B cell (primary cell): Measurements from ENCODE around the gene OR4D6. TPM values are rescaled to one million over a fixed set of nuclear protein-coding genes. Genes with fewer than 3 reads are reported as not detected.

Source experiments
- ATAC-seq: fragments of 200-7000 bp; cut with Tn5 transposase; one replicate; pipeline ENCODE4 v1.10.0; 2021; ENCODE audit warnings: low read depth, mild to moderate bottlenecking, moderate number of reproducible peaks, moderate library complexity
- CTCF ChIA-PET: fragments of 350-600 bp; sonication (Branson Sonifier 250); formaldehyde crosslinking; loops from one replicate; lab custom pipeline; 2021; ENCODE audit warnings: antibody characterized with exemption, inconsistent platforms; lab: Charles Lee
- POLR2A ChIA-PET: fragments of 350-600 bp; sonication (Branson Sonifier 250); formaldehyde crosslinking; loops from one replicate; lab custom pipeline; 2021; ENCODE audit warnings: antibody characterized with exemption; lab: Charles Lee
- DNase-seq: peaks from one replicate; pipeline ENCODE4 v3.0.0; 2013
- H2AFZ ChIP-seq: 2 replicates; pipeline ENCODE4 v1.6.1; 2012; ENCODE audit warnings: mild to moderate bottlenecking, low read depth, low read length; ENCODE audit not compliant: insufficient read depth, poor library complexity, severe bottlenecking
- H3K27ac ChIP-seq, 2 donors: 1 replicate in 1 of 2; 2 replicates in 1 of 2; pipeline ENCODE4 v1.5.1; 2012 to 2013; ENCODE audit warnings: low read length in 2 of 2, mild to moderate bottlenecking in 2 of 2, moderate library complexity in 1 of 2
- H3K27me3 ChIP-seq, 4 experiments: fragments of 200-600 bp in 1 of 4; sonication (generic) in 1 of 4; replicated peaks in 1 of 4; 1 replicate in 2 of 4; 2 replicates in 2 of 4; pipeline versions ENCODE4 v1.6.1 to v1.7.0; 2013 to 2016; ENCODE audit warnings: low read length in 3 of 4, mild to moderate bottlenecking in 2 of 4, mixed read lengths in 1 of 4, moderate library complexity in 1 of 4; ENCODE audit not compliant: insufficient read depth in 4 of 4, control insufficient read depth in 3 of 4; ENCODE audit errors: control extremely low read depth in 1 of 4
- H3K36me3 ChIP-seq, 2 experiments: replicated peaks in 1 of 2; 1 replicate in 1 of 2; 2 replicates in 1 of 2; pipeline versions ENCODE4 v1.6.1 to v1.7.1; 2013; ENCODE audit warnings: low read length in 1 of 2; ENCODE audit not compliant: insufficient read depth in 2 of 2, control insufficient read depth in 1 of 2; ENCODE audit errors: control extremely low read depth in 1 of 2, extremely low read depth in 1 of 2
- H3K4me1 ChIP-seq, 2 donors: fragments of 200-600 bp in 1 of 2; sonication (generic) in 1 of 2; 1 replicate in 1 of 2; 2 replicates in 1 of 2; pipeline versions ENCODE4 v1.5.1 to v1.6.1; 2013 to 2017; ENCODE audit warnings: low read length in 2 of 2; ENCODE audit not compliant: control insufficient read depth in 2 of 2, insufficient read depth in 2 of 2
- H3K4me2 ChIP-seq: replicated peaks from 2 replicates; pipeline ENCODE3; 2012; ENCODE audit warnings: mild to moderate bottlenecking, low read depth, low read length; ENCODE audit not compliant: poor library complexity, severe bottlenecking
- H3K4me3 ChIP-seq, 5 experiments: fragments of 200-600 bp in 1 of 5; sonication (generic) in 1 of 5; 1 replicate in 3 of 5; 2 replicates in 2 of 5; pipeline versions ENCODE4 v1.5.1 to v1.7.0; 2011 to 2016; ENCODE audit warnings: low read length in 4 of 5, mild to moderate bottlenecking in 4 of 5, low read depth in 2 of 5, control low read depth in 1 of 5, moderate library complexity in 1 of 5; ENCODE audit not compliant: insufficient read depth in 1 of 5; ENCODE audit errors: control extremely low read depth in 1 of 5, extremely low read depth in 1 of 5
- H3K79me2 ChIP-seq: fragments of 200-600 bp; sonication (generic); one replicate; pipeline ENCODE4 v1.6.0; 2016; ENCODE audit warnings: low read length; ENCODE audit not compliant: control insufficient read depth, insufficient read depth
- H3K9ac ChIP-seq: fragments of 200-600 bp; sonication (generic); 2 replicates; pipeline ENCODE4 v1.6.1; 2017; ENCODE audit warnings: mild to moderate bottlenecking, low read length, moderate library complexity
- H3K9me3 ChIP-seq, 3 donors: one replicate each; pipeline versions ENCODE4 v1.6.1 to v1.7.1; 2013; ENCODE audit warnings: low read length in 2 of 3; ENCODE audit not compliant: control insufficient read depth in 2 of 3, insufficient read depth in 1 of 3; ENCODE audit errors: control extremely low read depth in 1 of 3
- H4K20me1 ChIP-seq: 2 replicates; pipeline ENCODE4 v1.6.0; 2012; ENCODE audit warnings: mild to moderate bottlenecking, low read length; ENCODE audit not compliant: insufficient read depth, control insufficient read depth, poor library complexity, severe bottlenecking
- H3K27ac Mint-ChIP-seq: one replicate; pipeline ENCODE4 v1.8.0; 2021; ENCODE audit warnings: mixed read lengths
- H3K27me3 Mint-ChIP-seq: one replicate; pipeline ENCODE4 v1.8.0; 2021; ENCODE audit warnings: mixed read lengths
- H3K4me1 Mint-ChIP-seq: one replicate; pipeline ENCODE4 v1.8.0; 2021; ENCODE audit warnings: mixed read lengths
- H3K4me3 Mint-ChIP-seq: one replicate; pipeline ENCODE4 v1.8.0; 2021; ENCODE audit warnings: mixed read lengths
- H3K9me3 Mint-ChIP-seq: one replicate; pipeline ENCODE4 v1.8.0; 2022; ENCODE audit warnings: mixed read lengths; ENCODE audit not compliant: insufficient read depth
- EZH2 ChIP-seq: IDR thresholded peaks from 2 replicates; pipeline ENCODE4 v1.6.1; 2012; ENCODE audit warnings: borderline replicate concordance, low read depth, mild to moderate bottlenecking, moderate library complexity, low read length; ENCODE audit not compliant: insufficient read depth, poor library complexity, severe bottlenecking
- WGBS: methylation state at CpG from one replicate; pipeline ENCODE4 v1.1.5; 2013; ENCODE audit warnings: missing lambda C conversion rate; ENCODE audit not compliant: insufficient coverage; 5-methylcytosine and 5-hydroxymethylcytosine counted together
- intact Hi-C: fragments of 100-400 bp; cut with micrococcal nuclease; formaldehyde crosslinking; loops from one replicate; pipeline ENCODE4 v1.10.0; 2022
- polyA plus RNA-seq: library from polyadenylated mRNA; depleted of rRNA; stranded (reverse); fragments of >200 nt; gene quantifications from 2 replicates; pipeline ENCODE4 v1.2.3, GENCODE V29; 2012
- total RNA-seq, 2 donors: library from RNA; stranded (reverse); fragments of 120-200 nt in 1 of 2; gene quantifications; 1 replicate in 1 of 2; 2 replicates in 1 of 2; pipeline versions ENCODE4 v1.2.3 to v1.2.4, GENCODE V29; 2013 to 2022
- TF ChIP-seq, protein P1 (sequence below): fragments of 200-600 bp; IDR thresholded peaks from one replicate; pipeline ENCODE4 v1.8.0; 2022; ENCODE audit warnings: antibody characterized with exemption, mild to moderate bottlenecking

OR4D6 gene
- total and polyA plus RNA-seq, 2 donors (not counting 1 experiment from before 2014, with no cell fraction given) = not detected

- Mint-ChIP-seq H3K9me3 (no peaks in the 10 kb centered on the region), H3K27ac (no peak overlapping the region), H3K4me1 (peaks cover 10% of the 10 kb centered on the region), H3K4me3 (no peak overlapping the region), H3K27me3 (peaks cover 17% of the 10 kb centered on the region)
- POLR2A ChIA-PET = no interaction called here
- CTCF ChIA-PET = no interaction called here
- H3K27ac ChIP-seq = no peak overlapping the region
- H3K4me3 ChIP-seq = no peak overlapping the region
- intact Hi-C loops = no loop called here
- H3K9me3 ChIP-seq = no peaks in the 10 kb centered on the region
- H3K4me1 ChIP-seq = peaks cover 4 to 5% of the 10 kb centered on the region in 2 donors
- no peak for TF ChIP-seq EZH2
- TF ChIP-seq, protein P1, sequence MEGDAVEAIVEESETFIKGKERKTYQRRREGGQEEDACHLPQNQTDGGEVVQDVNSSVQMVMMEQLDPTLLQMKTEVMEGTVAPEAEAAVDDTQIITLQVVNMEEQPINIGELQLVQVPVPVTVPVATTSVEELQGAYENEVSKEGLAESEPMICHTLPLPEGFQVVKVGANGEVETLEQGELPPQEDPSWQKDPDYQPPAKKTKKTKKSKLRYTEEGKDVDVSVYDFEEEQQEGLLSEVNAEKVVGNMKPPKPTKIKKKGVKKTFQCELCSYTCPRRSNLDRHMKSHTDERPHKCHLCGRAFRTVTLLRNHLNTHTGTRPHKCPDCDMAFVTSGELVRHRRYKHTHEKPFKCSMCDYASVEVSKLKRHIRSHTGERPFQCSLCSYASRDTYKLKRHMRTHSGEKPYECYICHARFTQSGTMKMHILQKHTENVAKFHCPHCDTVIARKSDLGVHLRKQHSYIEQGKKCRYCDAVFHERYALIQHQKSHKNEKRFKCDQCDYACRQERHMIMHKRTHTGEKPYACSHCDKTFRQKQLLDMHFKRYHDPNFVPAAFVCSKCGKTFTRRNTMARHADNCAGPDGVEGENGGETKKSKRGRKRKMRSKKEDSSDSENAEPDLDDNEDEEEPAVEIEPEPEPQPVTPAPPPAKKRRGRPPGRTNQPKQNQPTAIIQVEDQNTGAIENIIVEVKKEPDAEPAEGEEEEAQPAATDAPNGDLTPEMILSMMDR = no peak
- no peaks in the 10 kb centered on the region for H3K79me2 ChIP-seq
- H3K27me3 ChIP-seq = no peaks in the 10 kb centered on the region
- H4K20me1 ChIP-seq = no peaks in the 10 kb centered on the region
- no peak overlapping the region for H3K4me2 ChIP-seq
- DNase-seq (no peak), ATAC-seq (no peak)
- H3K36me3 ChIP-seq = no peaks in the 10 kb centered on the region
- WGBS = 42% methylated on average over 3 of the region's 9 CpGs
- no peak overlapping the region for H2AFZ ChIP-seq
- no peak overlapping the region for H3K9ac ChIP-seq
These were observed 18.4 kb downstream of the OR4D6 start for GRCh38 chr11:59475176-59475575.

DNA sequence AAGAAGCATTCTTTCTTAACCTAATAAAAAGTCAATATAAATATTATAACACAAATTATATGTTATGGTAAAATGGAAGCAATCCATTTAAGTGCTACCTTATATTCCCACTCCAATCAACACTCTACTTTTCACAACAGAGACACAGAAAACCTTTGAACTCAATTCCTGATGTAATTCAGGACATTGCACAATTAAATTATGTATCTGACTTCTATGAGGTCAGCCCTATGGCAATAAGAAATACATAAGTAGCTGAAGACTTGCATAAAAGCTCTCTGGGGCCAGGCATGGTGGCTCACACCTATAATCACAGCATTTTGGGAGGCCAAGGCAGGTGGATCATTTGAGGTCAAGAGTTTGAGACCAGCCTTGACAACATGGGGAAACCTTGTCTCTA is 23.1 kb downstream of the OR4D6 start:
- no peak overlapping the region for H2AFZ ChIP-seq
- no peaks in the 10 kb centered on the region for H3K27me3 ChIP-seq
- H4K20me1 ChIP-seq = no peaks in the 10 kb centered on the region
- DNase-seq (no peak), ATAC-seq (no peak)
- intact Hi-C loops = no loop called here
- Mint-ChIP-seq H3K4me1 (peaks cover 10% of the 10 kb centered on the region), H3K9me3 (no peaks in the 10 kb centered on the region), H3K27me3 (peaks cover 12% of the 10 kb centered on the region), H3K4me3 (no peak overlapping the region), H3K27ac (no peak overlapping the region)
- no peak overlapping the region for H3K9ac ChIP-seq
- H3K4me1 ChIP-seq = peaks cover 4 to 5% of the 10 kb centered on the region in 2 donors
- no peak overlapping the region for H3K4me3 ChIP-seq
- POLR2A ChIA-PET = interaction anchor here (0.6 kb wide), 1 partner anchor 145 kb away, joined by 8 read pairs; no protein-coding TSS in a partner anchor
- CTCF ChIA-PET = interaction anchor here (1.0 kb wide), 1 partner anchor 29 kb away, joined by 3 read pairs; no protein-coding TSS in a partner anchor
- H3K9me3 ChIP-seq = no peaks in the 10 kb centered on the region
- TF ChIP-seq, protein P1 = no peak
- TF ChIP-seq EZH2 = no peak
- no peaks in the 10 kb centered on the region for H3K79me2 ChIP-seq
- no peak overlapping the region for H3K27ac ChIP-seq
- H3K4me2 ChIP-seq = no peak overlapping the region
- no peaks in the 10 kb centered on the region for H3K36me3 ChIP-seq
